HG03520 (cell line): Measurements from ENCODE around the gene SLC29A4.
"Not testable (repeated sequence)": the region's sequence is repeated elsewhere in the genome, so short reads cannot be mapped to it uniquely, and the experiment has no call there.

ENCODE experiments used
- ATAC-seq: cut with Tn5 transposase; IDR thresholded peaks from one replicate; pipeline ENCODE4 v1.9.1; 2021; ENCODE audit warnings: mild to moderate bottlenecking, moderate library complexity; ENCODE audit not compliant: unreplicated experiment

The SLC29A4 gene

GRCh38 chr7:5274441-5274840, 8.3 kb upstream of the SLC29A4 start:
- ATAC-seq, result no peak

DNA sequence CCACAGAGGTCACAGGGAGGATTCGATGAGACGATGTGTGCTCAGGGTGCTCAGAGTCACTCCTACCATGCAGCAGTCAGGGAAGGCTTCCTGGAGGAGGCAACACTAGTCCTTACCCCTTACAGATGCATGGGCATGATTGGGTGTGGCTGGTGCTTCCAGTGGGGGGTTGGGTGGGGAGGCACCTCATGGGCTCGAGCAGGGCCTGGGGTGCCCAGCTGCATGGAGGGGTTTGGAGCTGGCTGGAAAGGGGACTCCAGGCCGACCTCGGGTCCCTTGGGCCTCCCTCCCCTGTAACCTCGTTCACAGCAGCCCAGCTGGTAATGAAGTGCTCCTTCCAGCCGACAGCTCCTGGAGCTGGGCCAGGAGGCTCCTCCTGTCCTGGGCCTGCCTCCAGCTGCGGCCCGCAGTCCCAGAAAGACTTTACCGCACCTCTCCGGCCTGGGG, 7.7 kb upstream of the SLC29A4 start:
- ATAC-seq, result not testable (repeated sequence)

GRCh38 chr7:5275510-5275909, 7.2 kb upstream of the SLC29A4 start:
- not testable (repeated sequence) for ATAC-seq

- not testable (repeated sequence) for ATAC-seq
These were observed 6.6 kb upstream of the SLC29A4 start for GRCh38 chr7:5276123-5276522.

GRCh38 chr7:5276611-5277010, 6.1 kb upstream of the SLC29A4 start:
- ATAC-seq, result no peak

DNA sequence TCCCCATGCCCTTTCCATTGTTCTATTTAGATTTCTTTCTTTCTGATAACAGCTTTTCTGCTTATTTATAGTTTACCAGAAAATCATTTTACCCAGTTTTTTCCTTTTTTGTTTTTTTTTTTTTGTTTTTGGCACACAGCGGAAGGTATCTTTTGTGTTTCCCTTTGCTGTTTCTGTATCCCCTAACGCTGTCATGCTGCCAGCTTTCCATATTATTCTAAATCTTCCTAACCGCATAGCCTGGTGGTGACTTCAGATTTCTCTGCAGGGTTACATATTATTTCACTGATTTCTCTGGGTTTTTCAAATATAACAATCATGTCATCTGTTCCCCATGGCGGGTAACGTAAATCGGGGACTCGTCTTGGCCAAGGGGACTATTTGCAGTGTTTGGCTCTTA, 4.0 kb upstream of the SLC29A4 start:
- no peak for ATAC-seq

DNA sequence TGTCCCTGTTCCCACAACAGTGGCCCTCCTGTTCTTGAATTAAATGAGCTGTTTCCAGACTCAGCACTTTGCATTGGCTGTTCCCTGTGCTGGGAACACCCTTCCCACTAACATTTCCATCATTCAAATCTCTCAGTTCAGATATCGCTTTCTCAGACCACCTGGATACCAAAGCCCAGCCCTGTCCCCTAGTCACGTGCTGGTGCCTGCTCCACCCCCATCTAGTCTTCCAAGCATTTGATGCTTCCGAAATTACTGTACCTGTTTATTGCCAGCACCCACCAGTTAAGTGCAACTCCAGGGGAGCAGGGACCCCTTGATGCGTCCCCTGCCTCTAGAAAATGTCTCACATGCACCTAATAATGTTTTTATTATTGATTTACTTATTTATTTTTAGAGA, 3.0 kb upstream of the SLC29A4 start:
- no peak for ATAC-seq

DNA sequence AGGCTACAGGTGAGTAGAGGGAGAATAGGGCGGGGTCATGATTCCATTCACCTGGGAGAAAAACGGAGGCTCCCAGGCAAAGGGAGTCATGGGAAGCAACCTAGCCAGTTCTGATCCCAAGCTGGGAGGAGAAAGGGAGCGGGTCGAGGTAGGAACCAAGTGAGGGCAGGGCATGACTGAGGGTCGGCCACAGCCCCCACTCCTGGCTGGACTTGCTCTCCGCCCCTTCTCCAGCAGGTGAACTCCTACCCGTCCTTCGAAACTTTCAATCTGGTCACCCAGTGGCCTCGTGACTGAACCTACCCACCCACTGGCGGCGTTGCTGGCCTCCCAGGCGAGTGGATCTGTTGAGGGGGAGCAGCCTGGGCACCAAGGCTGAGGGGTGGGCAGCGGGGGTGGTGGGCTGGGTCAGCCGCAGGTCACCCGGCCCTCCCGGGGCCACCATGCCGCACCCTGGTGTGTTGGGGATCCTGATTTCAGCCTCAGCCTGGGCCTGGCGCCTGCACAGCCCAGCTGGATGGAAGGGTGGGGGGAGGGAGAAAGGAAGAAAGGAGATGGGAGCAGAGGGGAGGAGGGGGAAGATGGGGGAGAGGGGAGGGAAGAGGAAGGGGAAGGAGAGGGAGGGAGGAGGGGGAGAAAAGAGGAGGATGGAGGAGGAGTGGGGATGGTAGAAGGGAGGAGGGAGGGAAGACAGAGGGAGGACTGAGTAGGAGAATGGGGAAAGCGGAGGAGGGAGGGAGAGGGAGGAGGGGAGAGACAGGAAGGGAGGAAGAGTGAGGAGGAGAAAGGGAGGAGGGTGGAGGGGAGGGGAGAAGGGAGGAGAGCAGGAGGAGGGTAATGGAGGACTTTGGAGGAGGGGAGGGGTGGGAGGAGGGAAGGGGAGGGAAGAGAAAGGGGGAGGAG, 894 bp upstream of the SLC29A4 start:
- not testable (repeated sequence) for ATAC-seq

DNA sequence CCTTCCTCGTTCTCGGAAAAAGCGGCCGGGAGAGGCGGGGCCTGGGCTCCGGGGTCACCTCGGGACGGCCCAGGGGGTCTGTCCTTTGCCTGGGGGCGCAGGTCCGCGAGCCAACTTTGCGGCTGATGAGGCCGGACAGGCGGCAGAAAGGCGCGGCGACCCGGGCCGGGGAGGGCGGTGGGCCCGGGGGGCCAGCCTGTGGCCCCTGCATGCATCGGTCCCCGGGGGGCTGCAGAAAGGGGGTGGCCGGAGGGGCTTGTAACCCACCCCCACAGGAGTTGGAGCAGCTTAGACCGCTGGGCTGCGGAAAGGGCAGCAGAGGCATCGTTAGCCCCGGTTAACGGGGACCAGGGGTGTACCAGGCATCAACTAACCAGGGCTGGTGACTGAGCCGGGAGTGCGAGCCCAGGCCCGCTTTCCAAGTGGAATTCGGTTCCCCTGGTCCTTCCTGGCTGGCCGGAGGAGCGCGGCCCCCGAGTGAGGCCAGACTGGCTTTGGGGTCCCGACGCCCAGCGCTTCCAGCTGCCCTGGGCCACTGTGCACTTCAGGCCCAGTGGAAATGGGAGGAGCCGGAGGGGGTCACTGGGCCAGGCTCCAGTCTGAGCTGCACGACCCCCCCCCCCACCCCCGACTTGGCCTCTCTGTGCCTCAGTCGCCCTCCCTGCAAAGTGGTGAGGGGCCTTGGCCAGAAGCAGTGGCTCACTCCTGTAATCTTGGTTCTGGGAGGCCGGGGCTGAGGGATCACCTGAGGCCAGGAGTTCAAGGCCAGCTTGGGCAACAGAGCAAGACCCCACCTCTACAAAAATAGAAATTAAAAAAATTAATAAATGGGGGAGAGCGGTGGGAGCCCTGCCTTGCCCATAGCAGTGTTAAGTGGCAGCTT, 919 bp downstream of the SLC29A4 start:
- no peak for ATAC-seq

GRCh38 chr7:5284304-5285281, 1.9 kb downstream of the SLC29A4 start:
- no peak for ATAC-seq

- no peak for ATAC-seq
These were observed 4.2 kb downstream of the SLC29A4 start for GRCh38 chr7:5286933-5287332.

- not testable (repeated sequence) for ATAC-seq
These were observed 4.6 kb downstream of the SLC29A4 start for GRCh38 chr7:5287373-5287772.

DNA sequence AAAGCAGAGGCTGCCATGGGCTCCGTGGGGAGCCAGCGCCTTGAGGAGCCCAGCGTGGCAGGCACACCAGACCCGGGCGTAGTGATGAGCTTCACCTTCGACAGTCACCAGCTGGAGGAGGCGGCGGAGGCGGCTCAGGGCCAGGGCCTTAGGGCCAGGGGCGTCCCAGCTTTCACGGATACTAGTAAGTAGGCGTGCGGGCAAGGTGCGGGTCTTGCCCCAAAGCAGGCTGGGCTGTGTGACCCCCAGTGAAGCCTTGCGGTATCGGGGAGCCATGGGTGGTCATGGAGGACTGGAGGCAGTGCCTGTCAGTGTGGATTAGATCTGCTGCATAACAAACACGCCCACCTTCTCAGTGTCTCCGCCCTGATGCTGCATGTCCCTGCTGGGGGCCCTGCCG, 5.1 kb downstream of the SLC29A4 start:
- no peak for ATAC-seq

DNA sequence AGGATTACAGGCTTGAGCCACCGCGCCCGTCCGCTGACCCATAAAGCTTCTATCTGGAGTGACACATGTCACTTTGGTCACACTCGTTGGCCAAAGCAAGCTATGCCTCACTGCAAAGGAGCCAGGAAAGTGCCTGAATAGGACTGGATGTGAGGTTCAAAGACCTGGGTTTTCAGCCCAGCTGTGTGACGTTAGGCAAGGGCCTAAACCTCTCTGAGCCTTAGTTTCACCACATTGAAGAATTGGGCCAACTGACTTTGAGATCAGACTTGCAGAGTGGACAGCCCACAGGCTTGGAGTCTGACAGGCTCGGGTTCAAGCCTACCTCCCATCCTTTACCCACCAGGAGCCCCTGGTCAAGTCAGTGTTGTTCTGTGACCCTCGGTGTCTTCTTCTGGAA, 5.8 kb downstream of the SLC29A4 start:
- not testable (repeated sequence) for ATAC-seq

- no peak for ATAC-seq
These were observed 6.6 kb downstream of the SLC29A4 start for GRCh38 chr7:5289355-5289754.

DNA sequence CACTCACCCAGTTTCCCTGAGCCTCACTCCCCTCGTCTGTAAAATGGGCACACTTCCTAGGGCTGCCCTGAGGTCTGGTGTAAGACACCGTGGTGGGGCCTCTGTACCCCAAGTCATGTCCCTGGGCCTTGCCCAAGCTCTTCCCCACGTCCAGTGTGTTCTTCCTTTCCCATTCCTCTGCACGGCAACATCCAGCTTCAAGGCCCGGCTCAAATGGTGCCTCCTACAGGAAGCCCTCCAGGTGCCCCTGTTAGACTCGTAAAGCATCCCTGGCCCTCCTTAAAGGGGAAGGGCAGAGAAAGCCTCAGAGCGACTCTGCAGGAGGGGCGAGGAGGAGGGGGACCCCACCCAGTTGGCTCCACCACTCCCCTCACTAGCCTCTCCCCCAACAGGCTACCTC, 8.6 kb downstream of the SLC29A4 start:
- ATAC-seq, result no peak

GRCh38 chr7:5291711-5292335, 9.1 kb downstream of the SLC29A4 start:
- not testable (repeated sequence) for ATAC-seq

GRCh38 chr7:5294169-5294987, 11.6 kb downstream of the SLC29A4 start:
- ATAC-seq, result no peak
